ENCODE results near the gene PCDH9.
"Not testable (repeated sequence)": the region's sequence is repeated elsewhere in the genome, so short reads cannot be mapped to it uniquely, and the experiment has no call there.

Gene PCDH9

DNA sequence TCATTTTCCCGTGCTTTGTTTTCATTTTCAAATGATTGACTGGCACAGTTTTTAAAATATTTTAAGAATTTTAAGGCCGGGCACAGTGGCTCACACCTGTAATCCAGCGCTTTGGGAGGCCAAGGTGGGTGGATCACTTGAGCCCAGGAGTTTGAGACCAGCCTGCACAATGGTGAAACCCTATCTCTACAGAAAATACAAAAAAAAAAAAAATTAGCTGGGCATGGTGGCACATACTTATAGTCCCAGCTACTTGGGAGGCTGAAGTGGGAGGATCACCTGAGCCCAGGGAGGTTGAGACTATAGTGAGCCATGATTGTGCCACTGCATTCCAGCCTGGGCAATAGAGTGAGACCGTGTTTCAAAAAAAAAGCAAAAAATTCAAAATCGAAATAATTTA, 133.2 kb downstream of the PCDH9 start:
- H3K27me3 Mint-ChIP-seq, ATAC-seq, H3K9me3 Mint-ChIP-seq, DNase-seq, H3K27ac Mint-ChIP-seq, H3K4me1 Mint-ChIP-seq, H3K4me3 Mint-ChIP-seq: not testable (repeated sequence)

DNA sequence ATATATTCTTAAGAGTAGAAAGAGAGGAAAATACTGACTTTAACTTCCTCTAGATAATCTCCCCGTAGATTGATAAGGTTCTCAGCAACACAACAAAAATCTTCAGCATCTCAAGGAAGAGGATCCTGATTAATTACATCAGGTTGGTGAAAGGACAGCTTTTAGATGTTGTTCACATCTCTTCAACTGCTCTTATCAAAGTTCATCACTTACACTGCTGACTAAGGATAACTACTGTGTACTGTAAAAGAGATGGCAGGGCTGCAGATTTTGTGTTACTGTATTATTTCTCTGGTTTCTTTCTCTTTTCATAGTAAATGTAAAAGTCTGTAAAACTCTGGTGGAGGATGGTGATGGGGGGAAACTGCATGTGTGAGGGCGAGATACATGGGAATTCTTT, 133.7 kb downstream of the PCDH9 start:
- Mint-ChIP-seq H3K27ac (no peak overlapping the region), H3K9me3 (no peaks in the 10 kb centered on the region), H3K4me1 (no peaks in the 10 kb centered on the region), H3K27me3 (no peaks in the 10 kb centered on the region), H3K4me3 (no peak overlapping the region)
- DNase-seq = no peak
- ATAC-seq = no peak

DNA sequence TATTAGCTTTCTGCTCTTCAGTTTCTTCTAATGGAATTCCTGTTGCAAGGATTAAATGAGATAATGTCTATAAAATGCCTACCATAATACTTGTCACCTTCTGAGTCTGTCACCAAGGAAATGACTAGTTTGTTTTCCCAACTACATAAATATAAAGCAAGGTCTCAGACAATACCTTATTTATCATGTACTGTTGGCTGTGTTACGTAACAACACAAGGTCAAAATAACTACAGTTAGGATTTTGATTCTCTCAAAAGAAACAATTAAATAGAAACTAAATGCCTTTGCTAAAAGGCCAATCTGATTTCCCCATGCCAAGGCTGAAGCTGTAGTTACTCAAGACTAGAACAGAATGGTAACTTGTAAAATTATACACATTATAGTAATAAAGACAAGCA, 134.5 kb downstream of the PCDH9 start:
- Mint-ChIP-seq H3K27me3 (no peaks in the 10 kb centered on the region), H3K27ac (no peak overlapping the region), H3K4me1 (no peaks in the 10 kb centered on the region), H3K4me3 (no peak overlapping the region), H3K9me3 (no peaks in the 10 kb centered on the region)
- DNase-seq (no peak), ATAC-seq (no peak)

DNA sequence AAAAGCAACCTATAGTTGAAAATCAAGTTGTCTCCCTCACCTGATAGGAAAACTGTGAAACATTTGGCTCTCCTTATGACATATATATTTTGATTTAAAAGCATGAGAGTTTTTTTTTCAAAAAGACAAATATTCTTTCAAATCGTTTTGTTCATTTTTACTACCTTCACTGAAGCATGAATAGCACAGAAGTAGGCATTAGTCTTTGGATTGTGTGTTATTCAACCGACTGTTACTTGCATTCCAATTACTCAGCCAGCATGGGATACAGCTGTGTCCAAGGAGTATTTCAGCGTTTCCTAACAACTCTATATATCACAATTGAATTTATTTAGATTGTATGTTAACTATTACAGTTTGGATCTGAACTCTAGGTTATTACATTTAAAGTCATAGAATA, 135.2 kb downstream of the PCDH9 start:
- no peak overlapping the region for H3K27ac Mint-ChIP-seq
- no peak for DNase-seq
- ATAC-seq = no peak
- H3K27me3 Mint-ChIP-seq = no peaks in the 10 kb centered on the region
- H3K4me3 Mint-ChIP-seq = no peak overlapping the region
- H3K4me1 Mint-ChIP-seq = no peaks in the 10 kb centered on the region
- no peaks in the 10 kb centered on the region for H3K9me3 Mint-ChIP-seq

DNA sequence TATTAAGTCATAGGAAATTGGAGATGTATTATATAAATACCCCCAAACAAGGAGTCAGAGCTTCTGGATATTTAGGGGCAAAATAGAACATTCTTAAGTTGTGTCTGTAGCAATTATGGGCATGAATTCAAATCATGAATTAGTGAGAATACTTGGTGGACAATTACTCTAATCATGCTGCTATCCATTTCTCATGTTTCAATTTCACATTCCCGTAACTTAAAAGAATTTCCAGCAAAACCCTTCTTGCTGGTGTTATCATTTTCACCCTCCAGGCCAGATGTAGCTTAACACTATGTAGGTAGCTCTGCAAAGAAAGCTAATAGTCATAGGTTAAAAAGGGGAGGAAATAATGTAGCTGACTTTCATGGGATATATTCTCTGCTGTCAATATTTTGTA, 136.1 kb downstream of the PCDH9 start:
- Mint-ChIP-seq H3K4me3 (no peak overlapping the region), H3K27ac (no peak overlapping the region), H3K4me1 (no peaks in the 10 kb centered on the region), H3K9me3 (no peaks in the 10 kb centered on the region), H3K27me3 (no peaks in the 10 kb centered on the region)
- DNase-seq = no peak
- no peak for ATAC-seq

DNA sequence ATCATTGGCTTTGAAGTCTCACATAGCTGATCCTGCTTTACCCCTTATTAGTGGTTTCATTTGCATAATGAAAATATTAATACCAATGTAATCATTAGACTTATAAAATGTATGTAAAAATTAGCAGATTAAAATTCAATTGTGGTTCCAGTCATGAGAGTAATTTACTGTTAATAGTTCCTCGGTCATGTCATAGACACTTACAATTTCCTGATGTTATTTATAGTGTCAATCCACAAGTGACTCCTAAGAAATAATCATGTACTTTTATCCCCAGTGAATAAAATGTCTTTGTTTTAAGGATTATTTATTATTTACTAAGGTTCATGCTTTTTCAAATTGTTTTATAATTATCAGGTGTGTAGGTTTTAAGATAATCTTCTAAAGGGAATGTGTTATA, 138.5 kb downstream of the PCDH9 start:
- DNase-seq = no peak
- H3K4me3 Mint-ChIP-seq = no peak overlapping the region
- H3K27ac Mint-ChIP-seq = no peak overlapping the region
- no peaks in the 10 kb centered on the region for H3K4me1 Mint-ChIP-seq
- H3K27me3 Mint-ChIP-seq = no peaks in the 10 kb centered on the region
- no peaks in the 10 kb centered on the region for H3K9me3 Mint-ChIP-seq
- ATAC-seq = no peak

DNA sequence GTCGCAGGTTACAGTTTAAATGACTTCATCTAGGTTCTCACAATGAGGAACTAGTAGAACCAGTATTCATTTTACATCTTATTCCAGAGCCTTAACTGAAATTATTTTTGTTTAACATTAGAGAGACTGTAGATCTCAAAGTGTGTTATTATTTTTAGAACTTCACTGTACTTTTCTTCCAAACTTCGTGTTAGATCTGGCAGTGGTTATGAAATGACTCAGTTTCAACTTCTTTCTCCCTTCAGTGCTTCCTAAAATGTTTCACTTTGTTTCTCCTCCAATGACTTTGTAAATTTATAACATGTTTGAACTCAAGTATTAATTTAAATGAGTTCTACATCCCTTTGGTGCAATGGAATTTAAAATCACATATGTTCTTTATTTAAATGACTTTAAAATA, 139.3 kb downstream of the PCDH9 start:
- ATAC-seq = no peak
- no peak overlapping the region for H3K4me3 Mint-ChIP-seq
- H3K27ac Mint-ChIP-seq = no peak overlapping the region
- H3K27me3 Mint-ChIP-seq = no peaks in the 10 kb centered on the region
- H3K4me1 Mint-ChIP-seq = no peaks in the 10 kb centered on the region
- DNase-seq = no peak
- H3K9me3 Mint-ChIP-seq = no peaks in the 10 kb centered on the region

DNA sequence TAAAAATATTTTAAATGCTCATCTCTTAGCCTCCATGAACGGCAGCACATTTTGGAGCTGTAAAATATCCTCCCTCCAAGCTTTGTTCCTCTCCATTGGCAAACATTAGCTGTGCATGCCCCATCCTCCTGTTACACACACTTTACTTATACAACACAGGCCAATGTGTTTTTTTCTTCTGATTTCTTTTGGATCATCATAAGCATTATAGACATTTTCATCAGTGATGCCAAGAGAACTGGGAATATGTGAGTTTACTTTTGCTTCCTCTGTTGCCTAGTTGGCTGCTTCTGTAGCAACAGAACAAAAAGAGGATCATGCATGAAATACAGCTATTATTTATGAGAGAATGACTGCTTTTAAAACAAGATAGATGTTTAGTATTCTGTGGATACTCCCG, 142.6 kb downstream of the PCDH9 start:
- Mint-ChIP-seq H3K4me1 (no peaks in the 10 kb centered on the region), H3K9me3 (no peaks in the 10 kb centered on the region), H3K4me3 (no peak overlapping the region), H3K27me3 (no peaks in the 10 kb centered on the region), H3K27ac (no peak overlapping the region)
- ATAC-seq = no peak
- no peak for DNase-seq

DNA sequence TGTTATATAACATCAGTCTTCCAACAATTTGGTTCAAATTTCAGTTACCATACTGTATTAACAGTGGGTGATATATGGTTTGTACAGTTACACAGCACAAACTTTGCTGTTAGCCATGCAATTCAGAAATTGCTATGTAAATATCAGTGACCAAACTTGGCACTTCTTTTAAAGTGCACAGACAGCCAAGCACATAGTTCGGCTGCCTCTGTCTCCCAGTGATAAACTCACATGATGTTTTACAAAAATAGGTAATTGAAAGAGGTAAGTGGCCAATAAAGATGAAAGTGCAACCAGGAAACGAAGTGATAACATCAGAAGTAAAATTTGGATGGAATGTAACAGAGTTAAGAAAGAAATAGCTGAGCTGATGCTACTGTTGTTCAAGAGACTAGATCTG, 143.9 kb downstream of the PCDH9 start:
- ATAC-seq = no peak
- DNase-seq = no peak
- Mint-ChIP-seq H3K4me1 (no peaks in the 10 kb centered on the region), H3K4me3 (no peak overlapping the region), H3K27me3 (no peaks in the 10 kb centered on the region), H3K9me3 (no peaks in the 10 kb centered on the region), H3K27ac (no peak overlapping the region)

DNA sequence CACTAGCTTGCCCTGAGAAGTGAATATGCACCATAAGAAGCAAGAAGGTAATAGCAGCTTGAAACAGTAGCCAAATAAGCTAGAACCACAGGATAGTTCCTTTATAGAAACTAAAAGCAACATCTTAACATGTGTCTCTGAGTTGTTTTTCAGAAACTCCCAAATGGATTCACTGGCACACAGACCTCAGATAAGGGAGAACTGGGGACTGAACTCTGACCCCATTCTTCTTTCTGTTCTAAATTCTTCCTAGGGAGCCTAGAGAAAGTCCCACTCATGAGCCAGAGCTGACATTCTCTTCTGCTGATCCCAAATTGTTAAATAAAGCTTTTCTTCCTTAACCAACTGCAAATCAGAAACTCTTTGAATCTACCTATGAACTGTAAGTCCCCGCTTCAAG, 146.1 kb downstream of the PCDH9 start:
- Mint-ChIP-seq H3K4me1 (no peaks in the 10 kb centered on the region), H3K27ac (no peak overlapping the region), H3K27me3 (no peaks in the 10 kb centered on the region), H3K9me3 (no peaks in the 10 kb centered on the region), H3K4me3 (no peak overlapping the region)
- no peak for DNase-seq
- no peak for ATAC-seq

DNA sequence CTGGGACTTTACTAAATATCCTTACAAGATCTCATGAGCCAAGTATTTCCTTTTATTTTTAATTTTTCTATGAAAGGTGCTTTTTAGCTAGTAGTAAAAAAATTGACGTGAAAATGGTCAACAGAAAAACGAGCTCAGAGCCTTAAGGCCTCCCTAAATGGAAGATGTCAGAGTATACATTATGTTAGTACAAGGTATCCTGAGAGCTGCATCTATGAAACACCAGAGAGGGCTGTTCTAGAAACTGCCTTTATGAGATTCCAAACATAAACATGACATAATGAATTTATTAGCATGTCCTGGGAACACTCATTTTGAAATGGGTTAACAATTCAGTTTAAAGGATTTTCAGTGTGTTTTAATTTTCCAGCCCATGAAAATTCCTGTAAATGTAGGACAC, 146.6 kb downstream of the PCDH9 start:
- no peak for DNase-seq
- Mint-ChIP-seq H3K27me3 (no peaks in the 10 kb centered on the region), H3K4me3 (no peak overlapping the region), H3K27ac (no peak overlapping the region), H3K4me1 (no peaks in the 10 kb centered on the region), H3K9me3 (no peaks in the 10 kb centered on the region)
- ATAC-seq = no peak

DNA sequence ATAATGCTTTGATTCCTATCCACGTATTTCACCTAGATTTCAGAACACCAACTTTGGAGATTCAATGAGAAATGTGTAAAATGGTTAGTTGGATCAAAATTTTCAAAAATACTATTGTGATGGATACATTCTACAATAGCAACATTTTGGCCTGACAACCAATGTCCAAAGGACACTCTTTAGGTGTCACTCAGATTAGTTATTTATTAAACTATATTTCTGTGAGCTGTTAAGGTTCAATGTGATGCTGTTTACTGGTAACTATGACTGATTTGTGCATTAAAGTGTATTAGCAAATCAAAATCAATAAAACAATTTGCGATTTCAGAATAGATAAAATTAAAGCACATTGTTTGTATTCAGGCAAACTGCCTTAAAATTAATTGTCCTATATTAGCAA, 149.8 kb downstream of the PCDH9 start:
- DNase-seq = no peak
- no peak for ATAC-seq
- Mint-ChIP-seq H3K4me3 (no peak overlapping the region), H3K27me3 (no peaks in the 10 kb centered on the region), H3K9me3 (no peaks in the 10 kb centered on the region), H3K27ac (no peak overlapping the region), H3K4me1 (no peaks in the 10 kb centered on the region)

DNA sequence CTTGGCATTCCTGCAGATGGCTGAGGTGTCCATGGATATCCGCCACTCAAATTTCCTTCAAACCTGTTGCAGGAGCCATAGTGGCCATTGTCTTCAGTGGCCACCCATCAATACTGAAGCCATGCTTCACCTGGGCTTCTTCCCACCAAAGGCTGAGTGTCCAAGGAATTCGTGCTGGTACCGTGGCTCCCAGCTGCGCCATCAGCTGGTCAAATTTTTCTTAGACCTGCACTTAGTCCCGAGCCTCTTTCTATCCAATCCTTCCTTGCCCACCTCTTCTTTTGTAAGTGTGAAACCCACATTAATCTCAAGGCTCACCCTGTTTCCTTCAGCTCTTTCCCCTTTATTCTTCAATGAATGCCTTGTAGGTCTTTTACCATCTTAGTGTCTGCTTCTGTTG, 152.1 kb downstream of the PCDH9 start:
- no peaks in the 10 kb centered on the region for H3K9me3 Mint-ChIP-seq
- ATAC-seq (no peak), DNase-seq (no peak)
- H3K27ac Mint-ChIP-seq = no peak overlapping the region
- H3K27me3 Mint-ChIP-seq = no peaks in the 10 kb centered on the region
- H3K4me3 Mint-ChIP-seq = no peak overlapping the region
- H3K4me1 Mint-ChIP-seq = no peaks in the 10 kb centered on the region

DNA sequence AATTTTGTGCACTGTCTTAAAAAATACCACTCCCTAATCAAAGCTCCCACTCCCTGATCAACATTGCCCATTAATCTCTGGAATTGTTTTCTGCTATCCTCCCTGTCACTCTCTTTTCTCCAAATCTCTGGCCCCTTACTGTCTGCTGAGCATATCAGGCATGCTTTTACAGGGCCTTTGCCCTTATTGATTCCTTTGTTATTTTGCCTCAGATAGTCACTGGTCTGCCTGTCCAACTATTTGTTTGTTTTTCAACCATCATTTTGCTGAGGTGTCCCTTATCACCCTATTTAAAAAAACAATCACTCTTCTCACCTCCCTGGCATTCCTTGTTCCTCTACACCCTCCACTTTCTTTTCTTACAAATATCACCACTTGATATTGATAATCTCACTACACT, 153.0 kb downstream of the PCDH9 start:
- ATAC-seq (no peak), DNase-seq (no peak)
- no peak overlapping the region for H3K4me3 Mint-ChIP-seq
- H3K4me1 Mint-ChIP-seq = no peaks in the 10 kb centered on the region
- no peaks in the 10 kb centered on the region for H3K27me3 Mint-ChIP-seq
- no peak overlapping the region for H3K27ac Mint-ChIP-seq
- H3K9me3 Mint-ChIP-seq = no peaks in the 10 kb centered on the region

DNA sequence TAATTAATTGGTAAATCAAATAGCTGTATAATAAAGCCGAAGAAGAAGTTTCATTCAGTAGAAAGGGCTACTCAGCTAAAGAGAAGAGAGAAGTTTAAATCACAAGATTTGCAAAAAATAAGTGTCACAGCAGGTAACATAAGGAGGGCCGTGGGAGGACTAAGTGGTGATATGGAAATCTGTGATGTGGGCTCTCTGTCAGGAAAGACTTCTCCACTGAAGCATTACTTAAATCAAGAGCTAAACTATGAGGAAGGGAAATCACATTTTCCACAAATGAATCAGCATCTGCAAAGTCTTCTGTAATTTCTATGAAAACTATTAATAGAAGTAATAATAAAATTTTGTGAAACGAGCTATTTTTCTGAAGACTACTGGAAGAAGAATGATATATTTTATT, 153.8 kb downstream of the PCDH9 start:
- no peaks in the 10 kb centered on the region for H3K9me3 Mint-ChIP-seq
- H3K4me3 Mint-ChIP-seq = no peak overlapping the region
- DNase-seq (no peak), ATAC-seq (no peak)
- H3K4me1 Mint-ChIP-seq = no peaks in the 10 kb centered on the region
- no peak overlapping the region for H3K27ac Mint-ChIP-seq
- no peaks in the 10 kb centered on the region for H3K27me3 Mint-ChIP-seq

DNA sequence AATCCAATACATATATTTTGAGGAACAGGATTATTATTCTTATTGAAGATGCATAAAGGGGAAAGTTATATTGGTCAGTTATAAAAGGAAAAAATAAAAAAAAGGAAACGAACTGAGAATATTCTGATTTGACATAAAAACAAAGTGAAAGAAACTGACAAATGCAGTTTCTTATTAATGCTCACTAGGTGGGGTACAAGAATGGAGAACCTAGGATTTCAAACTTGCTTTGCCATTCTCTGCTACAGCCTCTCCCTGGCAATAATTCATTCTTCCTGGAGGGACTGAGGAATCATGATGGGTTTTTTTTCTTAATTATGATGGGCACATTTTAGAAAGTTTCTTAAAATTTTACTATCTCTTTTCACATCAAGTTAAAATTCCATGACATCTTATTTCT, 154.9 kb downstream of the PCDH9 start:
- no peaks in the 10 kb centered on the region for H3K27me3 Mint-ChIP-seq
- no peaks in the 10 kb centered on the region for H3K9me3 Mint-ChIP-seq
- no peak overlapping the region for H3K4me3 Mint-ChIP-seq
- ATAC-seq = no peak
- H3K4me1 Mint-ChIP-seq = no peaks in the 10 kb centered on the region
- no peak overlapping the region for H3K27ac Mint-ChIP-seq
- DNase-seq = no peak

DNA sequence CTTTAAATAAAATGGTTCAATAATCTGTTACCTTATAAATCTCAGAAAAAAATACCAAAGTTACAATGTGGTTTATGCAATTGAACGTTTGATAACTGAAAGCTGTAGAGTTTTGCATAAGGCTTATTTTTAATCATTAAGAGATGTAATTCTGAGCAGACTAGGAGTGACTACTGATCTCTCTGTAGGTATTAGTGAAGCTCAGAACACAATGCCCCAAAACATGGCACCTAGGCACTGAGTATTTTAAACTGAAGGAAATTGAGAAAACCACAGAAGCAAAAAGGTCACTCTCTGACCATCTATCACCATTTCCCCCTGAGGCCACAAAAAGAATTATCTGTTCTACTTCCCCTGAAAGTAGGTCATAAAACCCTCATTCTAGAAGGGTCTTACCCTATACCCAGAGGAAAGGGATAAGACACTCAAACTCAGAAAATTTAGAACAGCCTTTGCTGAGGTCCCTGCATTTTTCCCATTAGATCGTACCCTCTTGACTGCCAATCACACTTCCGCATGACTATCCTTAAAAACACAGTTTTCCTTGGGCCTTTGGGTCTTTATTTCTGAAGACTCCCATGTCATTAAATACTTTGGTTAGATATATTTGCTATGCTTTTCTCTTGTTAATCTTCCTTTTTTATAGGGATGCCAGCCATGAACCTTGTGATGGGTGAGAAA, 158.1 kb downstream of the PCDH9 start:
- DNase-seq (no peak), ATAC-seq (no peak)
- Mint-ChIP-seq H3K9me3 (no peaks in the 10 kb centered on the region), H3K27ac (no peak overlapping the region), H3K27me3 (no peaks in the 10 kb centered on the region), H3K4me1 (no peaks in the 10 kb centered on the region), H3K4me3 (no peak overlapping the region)
